Measurements from ENCODE around the gene HOXB4. TPM values are rescaled to one million over a fixed set of nuclear protein-coding genes. Genes with fewer than 3 reads are reported as not detected.

HOXB4 gene
- polyA plus RNA-seq, 1 of the 3 experiments (the other 2 are of a cell fraction) = 0.03 TPM

DNA sequence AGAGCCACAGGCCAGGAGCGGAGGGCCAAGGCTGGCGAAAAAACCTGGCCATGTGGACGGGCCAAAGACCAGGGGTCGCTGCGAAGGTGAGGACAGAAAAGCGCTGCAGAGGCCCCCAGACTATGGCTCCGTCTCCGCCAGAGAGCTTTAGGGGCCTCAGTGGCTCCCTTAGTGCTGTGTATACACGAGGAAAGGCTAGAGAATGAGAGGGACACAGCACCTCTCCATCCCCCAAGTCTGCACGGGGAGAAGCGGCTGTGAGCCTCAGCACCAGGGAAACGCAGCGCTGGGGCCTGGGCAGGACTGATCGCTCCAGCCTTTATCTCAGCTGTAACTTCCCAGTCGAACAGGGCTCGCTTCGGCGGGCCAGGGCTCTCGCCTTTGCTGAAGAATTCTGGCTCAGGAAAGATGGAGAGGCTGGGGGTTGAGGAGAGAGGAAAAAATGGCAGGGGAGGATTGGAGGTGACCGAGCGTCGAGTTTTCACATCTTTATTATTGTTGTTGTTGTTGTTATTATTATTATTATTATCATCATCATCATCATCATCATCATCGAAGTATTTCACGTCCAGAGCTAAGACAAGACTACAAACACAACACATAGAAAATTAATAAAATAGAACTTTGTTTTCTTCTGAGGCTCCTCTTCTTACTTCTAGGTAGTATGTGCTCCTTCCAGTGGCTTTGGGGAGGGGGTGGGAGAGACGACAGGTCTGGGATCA is 17.3 kb upstream of the HOXB4 start:
- DNase-seq = no peak
- peaks cover 4% of the 10 kb centered on the region for H3F3A ChIP-seq (replicated peaks; ENCODE audit: insufficient read depth)
- 23% methylated on average over 25 of the region's 25 CpGs for WGBS (ENCODE audit: low lambda C conversion rate)
- POLR2A ChIA-PET = no interaction called here
- CTCF ChIA-PET = interaction anchor here (0.7 to 3.7 kb wide), 10 partner anchors 11 to 440 kb away, joined by 3 to 20 read pairs (median 5); partner anchors contain the start of gene HOXB8
- peaks cover 98% of the 10 kb centered on the region for H3K27me3 ChIP-seq (ENCODE audit: insufficient read depth)
- no peaks in the 10 kb centered on the region for H3K9me3 ChIP-seq
- peaks cover 12% of the 10 kb centered on the region; the same call in 1 of the 2 replicates for H4K20me1 ChIP-seq (ENCODE audit: insufficient read depth)
- H3K4me1 ChIP-seq (ENCODE audit: control insufficient read depth in 1 of 2, insufficient read depth in 2 of 2, low read depth in 1 of 2, low read length in 1 of 2) = 0 out of 4 replicates have a peak, but pooled peaks cover 0 to 4% of the 10 kb centered on the region in 2 experiments
- no peaks in the 10 kb centered on the region for H3K9me2 ChIP-seq
- no peak overlapping the region for H3K4me2 ChIP-seq
- no peaks in the 10 kb centered on the region for H3K36me3 ChIP-seq (replicated peaks in 1 of 2; ENCODE audit: control insufficient read depth in 1 of 2, insufficient read depth in 2 of 2, low read length in 1 of 2)
- no peak overlapping the region for H3K9ac ChIP-seq
- H2AFZ ChIP-seq (ENCODE audit: low read depth) = no peak overlapping the region
- no peak overlapping the region for H3K27ac ChIP-seq (ENCODE audit: low read depth in 2 of 2, low read length in 1 of 2)
- H3K4me3 ChIP-seq (ENCODE audit: low read depth in 2 of 2, low read length in 1 of 2) = no peak overlapping the region
- TF ChIP-seq, protein P1, sequence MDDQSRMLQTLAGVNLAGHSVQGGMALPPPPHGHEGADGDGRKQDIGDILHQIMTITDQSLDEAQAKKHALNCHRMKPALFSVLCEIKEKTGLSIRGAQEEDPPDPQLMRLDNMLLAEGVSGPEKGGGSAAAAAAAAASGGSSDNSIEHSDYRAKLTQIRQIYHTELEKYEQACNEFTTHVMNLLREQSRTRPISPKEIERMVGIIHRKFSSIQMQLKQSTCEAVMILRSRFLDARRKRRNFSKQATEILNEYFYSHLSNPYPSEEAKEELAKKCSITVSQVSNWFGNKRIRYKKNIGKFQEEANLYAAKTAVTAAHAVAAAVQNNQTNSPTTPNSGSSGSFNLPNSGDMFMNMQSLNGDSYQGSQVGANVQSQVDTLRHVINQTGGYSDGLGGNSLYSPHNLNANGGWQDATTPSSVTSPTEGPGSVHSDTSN (IDR thresholded peaks at IDR 0.05) = no peak
- TF ChIP-seq YY1 (IDR thresholded peaks at IDR 0.05; ENCODE audit: low read depth) (no peak), RXRA (IDR thresholded peaks at IDR 0.05; ENCODE audit: borderline replicate concordance, low read depth) (no peak), TAF1 (IDR thresholded peaks at IDR 0.05; ENCODE audit: borderline replicate concordance, low read depth, low read length) (no peak), MEF2A (IDR thresholded peaks at IDR 0.05; ENCODE audit: borderline replicate concordance, low read depth) (no peak), CHD2 (IDR thresholded peaks at IDR 0.05; ENCODE audit: low read length, partially characterized antibody) (no peak)
- H3K79me2 ChIP-seq (ENCODE audit: insufficient read depth) = no peaks in the 10 kb centered on the region

DNA sequence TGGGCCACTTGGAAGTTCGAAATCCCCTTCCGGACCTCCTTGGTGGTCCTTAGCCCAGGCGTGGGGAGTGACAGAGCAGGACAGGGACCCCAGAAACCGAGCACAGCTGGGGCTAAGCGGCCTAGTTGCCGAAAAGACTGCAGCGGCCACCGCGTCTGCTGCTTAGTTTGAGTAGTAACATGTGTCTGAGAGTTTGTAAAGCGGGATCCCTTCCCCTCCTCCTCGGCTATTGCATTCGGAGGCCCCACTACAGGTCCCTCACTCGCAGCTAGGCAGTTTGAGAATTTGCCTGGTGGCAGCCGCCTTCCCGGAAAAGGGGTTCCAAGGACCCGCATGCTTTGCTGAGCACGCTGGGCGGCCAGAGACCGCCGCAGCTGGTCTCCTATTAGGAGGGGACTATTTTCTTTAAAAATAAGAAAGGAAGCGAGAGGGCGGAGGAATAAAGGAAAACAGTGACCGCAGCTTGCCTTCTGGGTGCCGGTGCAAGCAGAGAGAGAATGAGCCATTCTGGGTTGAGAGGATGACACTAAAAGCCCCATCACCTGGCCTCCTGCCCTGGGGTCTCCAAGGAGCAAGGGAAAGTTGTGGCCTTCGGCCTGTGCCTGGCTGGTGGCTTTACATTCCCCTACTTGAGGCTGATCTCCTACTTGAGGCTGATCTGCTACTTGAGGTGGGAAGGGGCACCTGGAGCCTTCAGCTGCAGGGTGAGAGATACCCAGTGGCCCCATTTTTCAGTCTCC is 16.6 kb upstream of the HOXB4 start:
- H2AFZ ChIP-seq (ENCODE audit: low read depth) = peak overlapping the region; percentile 53; the same call in 1 of the 2 replicates
- H3K27ac ChIP-seq (ENCODE audit: low read depth in 2 of 2, low read length in 1 of 2) = no peak overlapping the region
- H3F3A ChIP-seq (replicated peaks; ENCODE audit: insufficient read depth) = peaks cover 4% of the 10 kb centered on the region
- ChIA-PET POLR2A (no interaction called here), CTCF (interaction anchor here (0.7 to 3.7 kb wide), 16 partner anchors 16 to 452 kb away, joined by 3 to 20 read pairs (median 4); partner anchors contain the start of genes HOXB1 and HOXB8)
- H3K9me2 ChIP-seq = no peaks in the 10 kb centered on the region
- no peak for DNase-seq
- H3K4me2 ChIP-seq = 0 out of 2 replicates have a peak overlapping the region, but pooled peaks have one; percentile 17
- H3K4me3 ChIP-seq (ENCODE audit: low read depth in 2 of 2, low read length in 1 of 2) = no peak overlapping the region
- H3K9me3 ChIP-seq = no peaks in the 10 kb centered on the region
- no peaks in the 10 kb centered on the region for H3K36me3 ChIP-seq (replicated peaks in 1 of 2; ENCODE audit: control insufficient read depth in 1 of 2, insufficient read depth in 2 of 2, low read length in 1 of 2)
- 30% methylated on average over 25 of the region's 25 CpGs for WGBS (ENCODE audit: low lambda C conversion rate)
- peaks cover 98% of the 10 kb centered on the region for H3K27me3 ChIP-seq (ENCODE audit: insufficient read depth)
- no peaks in the 10 kb centered on the region for H3K79me2 ChIP-seq (ENCODE audit: insufficient read depth)
- H4K20me1 ChIP-seq (ENCODE audit: insufficient read depth) = peaks cover 11% of the 10 kb centered on the region; the same call in 1 of the 2 replicates
- H3K4me1 ChIP-seq (ENCODE audit: control insufficient read depth in 1 of 2, insufficient read depth in 2 of 2, low read depth in 1 of 2, low read length in 1 of 2) = 0 out of 4 replicates have a peak, but pooled peaks cover 0 to 4% of the 10 kb centered on the region in 2 experiments
- no peak overlapping the region for H3K9ac ChIP-seq
- TF ChIP-seq, protein P2, sequence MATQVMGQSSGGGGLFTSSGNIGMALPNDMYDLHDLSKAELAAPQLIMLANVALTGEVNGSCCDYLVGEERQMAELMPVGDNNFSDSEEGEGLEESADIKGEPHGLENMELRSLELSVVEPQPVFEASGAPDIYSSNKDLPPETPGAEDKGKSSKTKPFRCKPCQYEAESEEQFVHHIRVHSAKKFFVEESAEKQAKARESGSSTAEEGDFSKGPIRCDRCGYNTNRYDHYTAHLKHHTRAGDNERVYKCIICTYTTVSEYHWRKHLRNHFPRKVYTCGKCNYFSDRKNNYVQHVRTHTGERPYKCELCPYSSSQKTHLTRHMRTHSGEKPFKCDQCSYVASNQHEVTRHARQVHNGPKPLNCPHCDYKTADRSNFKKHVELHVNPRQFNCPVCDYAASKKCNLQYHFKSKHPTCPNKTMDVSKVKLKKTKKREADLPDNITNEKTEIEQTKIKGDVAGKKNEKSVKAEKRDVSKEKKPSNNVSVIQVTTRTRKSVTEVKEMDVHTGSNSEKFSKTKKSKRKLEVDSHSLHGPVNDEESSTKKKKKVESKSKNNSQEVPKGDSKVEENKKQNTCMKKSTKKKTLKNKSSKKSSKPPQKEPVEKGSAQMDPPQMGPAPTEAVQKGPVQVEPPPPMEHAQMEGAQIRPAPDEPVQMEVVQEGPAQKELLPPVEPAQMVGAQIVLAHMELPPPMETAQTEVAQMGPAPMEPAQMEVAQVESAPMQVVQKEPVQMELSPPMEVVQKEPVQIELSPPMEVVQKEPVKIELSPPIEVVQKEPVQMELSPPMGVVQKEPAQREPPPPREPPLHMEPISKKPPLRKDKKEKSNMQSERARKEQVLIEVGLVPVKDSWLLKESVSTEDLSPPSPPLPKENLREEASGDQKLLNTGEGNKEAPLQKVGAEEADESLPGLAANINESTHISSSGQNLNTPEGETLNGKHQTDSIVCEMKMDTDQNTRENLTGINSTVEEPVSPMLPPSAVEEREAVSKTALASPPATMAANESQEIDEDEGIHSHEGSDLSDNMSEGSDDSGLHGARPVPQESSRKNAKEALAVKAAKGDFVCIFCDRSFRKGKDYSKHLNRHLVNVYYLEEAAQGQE (IDR thresholded peaks at IDR 0.05; ENCODE audit: low read depth, low read length) = no peak
- TF ChIP-seq SIN3A (IDR thresholded peaks at IDR 0.05; ENCODE audit: borderline replicate concordance, low read depth, low read length) (no peak), NFIC (IDR thresholded peaks at IDR 0.05; ENCODE audit: borderline replicate concordance) (no peak), TAF1 (IDR thresholded peaks at IDR 0.05; ENCODE audit: borderline replicate concordance, low read depth, low read length) (no peak), FOXJ3 (CRISPR knock-in tag; IDR thresholded peaks at IDR 0.05) (no peak), FOXM1 (IDR thresholded peaks at IDR 0.05; ENCODE audit: low read depth) (no peak), TCF12 (IDR thresholded peaks at IDR 0.05) (no peak), EZH2phosphoT487 (IDR thresholded peaks at IDR 0.05; ENCODE audit: borderline replicate concordance, low read depth) (no peak), RFX5 (IDR thresholded peaks at IDR 0.05; ENCODE audit: low read length) (no peak), GABPA (IDR thresholded peaks at IDR 0.05; ENCODE audit: low read depth) (no peak), NRF1 (IDR thresholded peaks at IDR 0.05; ENCODE audit: low read depth, low read length) (no peak), FOSL2 (IDR thresholded peaks at IDR 0.05; ENCODE audit: borderline replicate concordance, low read depth) (no peak), RAD21 (IDR thresholded peaks at IDR 0.05; ENCODE audit: low read length) (no peak), MEF2A (IDR thresholded peaks at IDR 0.05; ENCODE audit: borderline replicate concordance, low read depth) (no peak)
- TF ChIP-seq, protein P3, sequence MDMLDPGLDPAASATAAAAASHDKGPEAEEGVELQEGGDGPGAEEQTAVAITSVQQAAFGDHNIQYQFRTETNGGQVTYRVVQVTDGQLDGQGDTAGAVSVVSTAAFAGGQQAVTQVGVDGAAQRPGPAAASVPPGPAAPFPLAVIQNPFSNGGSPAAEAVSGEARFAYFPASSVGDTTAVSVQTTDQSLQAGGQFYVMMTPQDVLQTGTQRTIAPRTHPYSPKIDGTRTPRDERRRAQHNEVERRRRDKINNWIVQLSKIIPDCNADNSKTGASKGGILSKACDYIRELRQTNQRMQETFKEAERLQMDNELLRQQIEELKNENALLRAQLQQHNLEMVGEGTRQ (IDR thresholded peaks at IDR 0.05; ENCODE audit: borderline replicate concordance, low read depth, low read length) = no peak

Data from SK-N-SH (cell line).